Measurements from ENCODE around the gene KRTAP4-16.
"Not testable (repeated sequence)": the region's sequence is repeated elsewhere in the genome, so short reads cannot be mapped to it uniquely, and the experiment has no call there.

The KRTAP4-16 gene

GRCh38 chr17:41126412-41126811 lies 24.4 kb upstream of the KRTAP4-16 start:
- DNase-seq (ENCODE audit: low read depth), result no peak
- no peak for TF ChIP-seq CTCF (conservative IDR thresholded peaks at IDR 0.05; ENCODE audit: low read length)

GRCh38 chr17:41125064-41125463 lies 23.1 kb upstream of the KRTAP4-16 start:
- H3K4me3 ChIP-seq (ENCODE audit: low read length), result no peak overlapping the region
- TF ChIP-seq CTCF (conservative IDR thresholded peaks at IDR 0.05; ENCODE audit: low read length), result no peak
- no peak for DNase-seq (ENCODE audit: low read depth)

More at GRCh38 chr17:41126412-41126811, 24.4 kb upstream of the KRTAP4-16 start:
- no peak overlapping the region for H3K4me3 ChIP-seq (ENCODE audit: low read length)

GRCh38 chr17:41123991-41124371 lies 22.0 kb upstream of the KRTAP4-16 start, which contains the start of gene KRTAP4-12:
Gene KRTAP4-12 (minus strand): TSS chr17:41124182. CDS start chr17:41124122, 60 bp downstream.
- DNase-seq (ENCODE audit: low read depth); H3K4me3 ChIP-seq (ENCODE audit: low read length): not testable (repeated sequence)

GRCh38 chr17:41123292-41123990 lies 21.4 kb upstream of the KRTAP4-16 start:
- DNase-seq (ENCODE audit: low read depth), result not testable (repeated sequence)

GRCh38 chr17:41121742-41122141 lies 19.7 kb upstream of the KRTAP4-16 start:
- no peak for DNase-seq (ENCODE audit: low read depth)
- no peak overlapping the region for H3K4me3 ChIP-seq (ENCODE audit: low read length)
- TF ChIP-seq CTCF (conservative IDR thresholded peaks at IDR 0.05; ENCODE audit: low read length), result no peak

More at GRCh38 chr17:41123292-41123990, 21.4 kb upstream of the KRTAP4-16 start:
- not testable (repeated sequence) for H3K4me3 ChIP-seq (ENCODE audit: low read length)

GRCh38 chr17:41119696-41120690 lies 18.0 kb upstream of the KRTAP4-16 start:
- H3K4me3 ChIP-seq (ENCODE audit: low read length); DNase-seq (ENCODE audit: low read depth): not testable (repeated sequence)

GRCh38 chr17:41118721-41119120 lies 16.7 kb upstream of the KRTAP4-16 start:
- H3K4me3 ChIP-seq (ENCODE audit: low read length), result no peak overlapping the region
- TF ChIP-seq CTCF (conservative IDR thresholded peaks at IDR 0.05; ENCODE audit: low read length), result no peak
- DNase-seq (ENCODE audit: low read depth), result no peak

GRCh38 chr17:41117846-41118386 lies 15.9 kb upstream of the KRTAP4-16 start, which contains the start of gene KRTAP4-11:
Gene KRTAP4-11 (minus strand): TSS chr17:41118373. CDS start chr17:41118315, 58 bp downstream.
- H3K4me3 ChIP-seq (ENCODE audit: low read length); DNase-seq (ENCODE audit: low read depth): not testable (repeated sequence)

GRCh38 chr17:41116297-41116696 lies 14.3 kb upstream of the KRTAP4-16 start:
- TF ChIP-seq CTCF (conservative IDR thresholded peaks at IDR 0.05; ENCODE audit: low read length), result no peak
- no peak overlapping the region for H3K4me3 ChIP-seq (ENCODE audit: low read length)
- DNase-seq (ENCODE audit: low read depth), result no peak

Data from AG10803 (cell line).